Measurements from ENCODE around the gene CDK5R2. TPM values are rescaled to one million over a fixed set of nuclear protein-coding genes. Genes with fewer than 3 reads are reported as not detected.

Gene CDK5R2
- polyA plus RNA-seq, 1 donor (not counting 4 experiments of a cell fraction or from before 2014, with no cell fraction given) = not detected

DNA sequence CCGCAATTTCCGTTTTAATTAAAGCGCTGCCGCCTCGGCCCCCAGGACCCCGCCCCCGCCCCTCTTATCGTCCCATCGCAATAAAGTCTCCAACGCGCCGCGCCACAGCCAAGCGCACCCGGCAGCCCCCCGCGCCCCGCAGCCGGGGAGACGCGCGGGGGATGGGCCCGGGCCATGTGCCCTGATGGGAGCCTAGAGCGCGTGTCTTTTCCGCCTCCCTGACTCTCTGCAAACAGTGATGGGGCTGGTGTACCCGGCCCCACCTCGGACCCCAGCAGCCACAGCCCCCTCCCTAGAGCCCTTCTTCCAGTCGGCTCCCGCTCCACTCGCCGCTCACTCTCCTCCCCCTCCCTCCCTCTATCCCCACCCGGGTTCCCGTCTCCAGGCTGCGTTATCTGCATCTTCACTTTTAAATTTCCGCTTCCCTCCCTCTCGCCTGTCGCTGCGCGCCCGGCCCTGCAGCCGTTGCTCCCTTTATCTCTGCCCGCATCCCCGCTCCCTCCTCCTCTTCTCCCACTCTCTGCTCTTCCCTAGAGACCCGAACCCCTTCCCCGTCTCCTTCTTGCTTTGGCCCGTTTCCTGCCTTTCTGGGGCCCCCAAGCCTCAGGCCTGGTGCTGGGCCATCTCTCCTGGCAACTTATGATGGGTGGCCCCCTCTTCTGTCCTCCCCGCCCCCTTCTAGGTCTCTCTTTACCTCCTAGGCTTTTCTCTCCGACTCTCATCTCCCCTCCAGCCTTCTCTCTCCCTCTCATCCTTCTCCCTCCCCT, 26.0 kb downstream of the CDK5R2 start:
- DNase-seq (ENCODE audit: low read depth, low spot score) (no peak), FAIRE-seq (no peak)
- dilution Hi-C loops (cut with MboI; ENCODE audit: extremely low pct_ligation_motif_present, low sequenced_read_pairs) = no loop called here
- no peaks in the 10 kb centered on the region for H3K9me1 ChIP-seq (ENCODE audit: control insufficient read depth, extremely low read depth, insufficient read depth, low read length)
- TF ChIP-seq, protein P1, sequence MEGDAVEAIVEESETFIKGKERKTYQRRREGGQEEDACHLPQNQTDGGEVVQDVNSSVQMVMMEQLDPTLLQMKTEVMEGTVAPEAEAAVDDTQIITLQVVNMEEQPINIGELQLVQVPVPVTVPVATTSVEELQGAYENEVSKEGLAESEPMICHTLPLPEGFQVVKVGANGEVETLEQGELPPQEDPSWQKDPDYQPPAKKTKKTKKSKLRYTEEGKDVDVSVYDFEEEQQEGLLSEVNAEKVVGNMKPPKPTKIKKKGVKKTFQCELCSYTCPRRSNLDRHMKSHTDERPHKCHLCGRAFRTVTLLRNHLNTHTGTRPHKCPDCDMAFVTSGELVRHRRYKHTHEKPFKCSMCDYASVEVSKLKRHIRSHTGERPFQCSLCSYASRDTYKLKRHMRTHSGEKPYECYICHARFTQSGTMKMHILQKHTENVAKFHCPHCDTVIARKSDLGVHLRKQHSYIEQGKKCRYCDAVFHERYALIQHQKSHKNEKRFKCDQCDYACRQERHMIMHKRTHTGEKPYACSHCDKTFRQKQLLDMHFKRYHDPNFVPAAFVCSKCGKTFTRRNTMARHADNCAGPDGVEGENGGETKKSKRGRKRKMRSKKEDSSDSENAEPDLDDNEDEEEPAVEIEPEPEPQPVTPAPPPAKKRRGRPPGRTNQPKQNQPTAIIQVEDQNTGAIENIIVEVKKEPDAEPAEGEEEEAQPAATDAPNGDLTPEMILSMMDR (optimal IDR thresholded peaks at IDR 0.05 in 1 of 3, IDR thresholded peaks at IDR 0.05 in 1 of 3, conservative IDR thresholded peaks at IDR 0.05 in 1 of 3; ENCODE audit: extremely low read depth in 1 of 3, insufficient read depth in 2 of 3, low read length in 3 of 3) = no peak
- peak; percentile 94 for TF ChIP-seq EZH2 (IDR thresholded peaks at IDR 0.05; ENCODE audit: low read length)
- H3K9me3 ChIP-seq (ENCODE audit: control insufficient read depth, low read depth, low read length) = no peaks in the 10 kb centered on the region
- peaks cover 4% of the 10 kb centered on the region for H3K4me1 ChIP-seq (ENCODE audit: control insufficient read depth, extremely low read depth, insufficient read depth, low read length)
- H4K20me1 ChIP-seq (ENCODE audit: control insufficient read depth, extremely low read depth, insufficient read depth, low read length) = no peaks in the 10 kb centered on the region
- no peak overlapping the region for H2AFZ ChIP-seq (ENCODE audit: control insufficient read depth, low read length)
- H3K27ac ChIP-seq (ENCODE audit: control insufficient read depth, insufficient read depth, low read length) = no peak overlapping the region
- no peak overlapping the region for H3K9ac ChIP-seq (ENCODE audit: control insufficient read depth, extremely low read depth, insufficient read depth, low read length)
- no peak overlapping the region for H3K4me2 ChIP-seq (ENCODE audit: control insufficient read depth, extremely low read depth, insufficient read depth, low read depth, low read length)
- H3K79me2 ChIP-seq (ENCODE audit: control insufficient read depth, insufficient read depth, low read length) = no peaks in the 10 kb centered on the region
- no peak overlapping the region for H3K4me3 ChIP-seq (ENCODE audit: control insufficient read depth in 2 of 3, extremely low read depth in 1 of 3, insufficient read depth in 2 of 3, low read depth in 1 of 3, low read length in 3 of 3)
- H3K36me3 ChIP-seq (ENCODE audit: control insufficient read depth in 2 of 2, extremely low read depth in 1 of 2, insufficient read depth in 2 of 2, low read length in 2 of 2) = no peaks in the 10 kb centered on the region
- H3K27me3 ChIP-seq (ENCODE audit: control insufficient read depth, extremely low read depth, insufficient read depth, low read length) = peaks cover 99% of the 10 kb centered on the region

DNA sequence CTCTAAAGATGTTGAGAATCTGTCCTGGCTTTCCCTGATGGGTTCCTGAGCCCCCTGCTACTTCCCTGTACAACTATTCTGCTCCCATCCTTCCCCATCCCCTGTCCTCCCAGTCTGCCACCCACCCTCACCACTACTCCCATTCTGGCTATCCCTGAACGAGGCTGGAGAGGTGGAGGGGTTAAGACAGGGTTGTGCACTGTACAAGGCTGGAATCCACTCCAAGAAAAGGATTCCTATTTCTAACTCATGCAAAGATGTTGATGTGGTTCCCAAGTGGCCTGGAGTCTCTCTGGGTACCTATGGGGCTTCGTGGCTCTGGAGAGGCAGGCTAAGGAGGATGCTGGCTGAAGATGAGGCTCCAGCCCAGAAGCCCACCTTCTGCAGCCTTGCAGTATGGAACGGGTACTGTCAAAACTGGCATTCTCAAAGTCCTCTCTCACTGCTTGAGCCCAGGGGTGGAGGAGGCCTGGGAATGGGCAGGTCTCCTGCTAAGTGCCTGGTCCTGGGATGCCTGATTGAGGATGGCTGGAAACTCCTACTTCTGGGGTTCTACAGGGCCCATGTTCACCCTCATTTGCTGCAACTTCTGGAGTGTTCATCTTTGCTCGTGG, 26.8 kb downstream of the CDK5R2 start:
- Histone ChIP-seq H3K36me3 (ENCODE audit: control insufficient read depth in 2 of 2, extremely low read depth in 1 of 2, insufficient read depth in 2 of 2, low read length in 2 of 2) (no peaks in the 10 kb centered on the region), H3K79me2 (ENCODE audit: control insufficient read depth, insufficient read depth, low read length) (no peaks in the 10 kb centered on the region), H3K9me3 (ENCODE audit: control insufficient read depth, low read depth, low read length) (no peaks in the 10 kb centered on the region), H4K20me1 (ENCODE audit: control insufficient read depth, extremely low read depth, insufficient read depth, low read length) (no peaks in the 10 kb centered on the region), H3K4me2 (ENCODE audit: control insufficient read depth, extremely low read depth, insufficient read depth, low read depth, low read length) (no peak overlapping the region), H2AFZ (ENCODE audit: control insufficient read depth, low read length) (no peak overlapping the region), H3K9ac (ENCODE audit: control insufficient read depth, extremely low read depth, insufficient read depth, low read length) (no peak overlapping the region), H3K4me1 (ENCODE audit: control insufficient read depth, extremely low read depth, insufficient read depth, low read length) (peaks cover 1% of the 10 kb centered on the region), H3K4me3 (ENCODE audit: control insufficient read depth in 2 of 3, extremely low read depth in 1 of 3, insufficient read depth in 2 of 3, low read depth in 1 of 3, low read length in 3 of 3) (no peak overlapping the region), H3K9me1 (ENCODE audit: control insufficient read depth, extremely low read depth, insufficient read depth, low read length) (no peaks in the 10 kb centered on the region), H3K27me3 (ENCODE audit: control insufficient read depth, extremely low read depth, insufficient read depth, low read length) (peaks cover 99% of the 10 kb centered on the region), H3K27ac (ENCODE audit: control insufficient read depth, insufficient read depth, low read length) (no peak overlapping the region)
- dilution Hi-C loops (cut with MboI; ENCODE audit: extremely low pct_ligation_motif_present, low sequenced_read_pairs) = no loop called here
- TF ChIP-seq, protein P1 (optimal IDR thresholded peaks at IDR 0.05 in 1 of 3, IDR thresholded peaks at IDR 0.05 in 1 of 3, conservative IDR thresholded peaks at IDR 0.05 in 1 of 3; ENCODE audit: extremely low read depth in 1 of 3, insufficient read depth in 2 of 3, low read length in 3 of 3) = no peak
- no peak for TF ChIP-seq EZH2 (IDR thresholded peaks at IDR 0.05; ENCODE audit: low read length)
- DNase-seq (ENCODE audit: low read depth, low spot score) = no peak
- FAIRE-seq = no peak
